Measurements from ENCODE around the gene CXXC1. TPM values are rescaled to one million over a fixed set of nuclear protein-coding genes. Genes with fewer than 3 reads are reported as not detected.
"Not testable (repeated sequence)": the region's sequence is repeated elsewhere in the genome, so short reads cannot be mapped to it uniquely, and the experiment has no call there.

CXXC1 gene
- total RNA-seq, 1 donor from 2014 or later = 50.6 TPM

GRCh38 chr18:50310080-50310479 lies 22.6 kb upstream of the CXXC1 start:
- no peak overlapping the region for H3K9ac ChIP-seq (ENCODE audit: low read length)
- no peaks in the 10 kb centered on the region for H3K9me3 ChIP-seq (ENCODE audit: insufficient read depth, low read depth, low read length)
- no peaks in the 10 kb centered on the region for H3K36me3 ChIP-seq (ENCODE audit: insufficient read depth, low read length)
- no peak for FAIRE-seq
- H3K79me2 ChIP-seq (ENCODE audit: insufficient read depth, low read length) = no peaks in the 10 kb centered on the region
- Mint-ChIP-seq H3K36me3 (ENCODE audit: low read depth, unreplicated experiment) (no peaks in the 10 kb centered on the region), H3K9me3 (ENCODE audit: unreplicated experiment) (peaks cover 6% of the 10 kb centered on the region), H3K4me1 (ENCODE audit: low read depth, unreplicated experiment) (peaks cover 5% of the 10 kb centered on the region), H3K27me3 (ENCODE audit: low read depth, unreplicated experiment) (peaks cover 29% of the 10 kb centered on the region), H3K4me3 (ENCODE audit: unreplicated experiment) (no peak overlapping the region), H3K27ac (ENCODE audit: unreplicated experiment) (no peak overlapping the region)
- H3K4me1 ChIP-seq (ENCODE audit: insufficient read depth, low read length) = peaks cover 5% of the 10 kb centered on the region
- no peak overlapping the region for H2AFZ ChIP-seq (ENCODE audit: low read depth, low read length)
- H3K4me2 ChIP-seq (ENCODE audit: low read length) = no peak overlapping the region
- TF ChIP-seq CTCF (IDR thresholded peaks at IDR 0.05; ENCODE audit: insufficient read depth, low read depth, low read length) = no peak
- TF ChIP-seq EZH2 (IDR thresholded peaks at IDR 0.05; ENCODE audit: insufficient read depth, low read length) = no peak
- no peak overlapping the region for H3K4me3 ChIP-seq (ENCODE audit: insufficient read depth, low read depth, low read length)
- peaks cover 7% of the 10 kb centered on the region for H3K27me3 ChIP-seq (ENCODE audit: insufficient read depth, low read length)
- DNase-seq (ENCODE audit: low read depth) = no peak
- H4K20me1 ChIP-seq (ENCODE audit: insufficient read depth, low read length) = no peaks in the 10 kb centered on the region
- no peak overlapping the region for H3K27ac ChIP-seq (ENCODE audit: low read depth, low read length)

- FAIRE-seq; H3K4me3 ChIP-seq (ENCODE audit: insufficient read depth, low read depth, low read length); H3K27ac ChIP-seq (ENCODE audit: low read depth, low read length); H3K36me3 Mint-ChIP-seq (ENCODE audit: low read depth, unreplicated experiment); H3K4me1 Mint-ChIP-seq (ENCODE audit: low read depth, unreplicated experiment); H3K27me3 ChIP-seq (ENCODE audit: insufficient read depth, low read length); H3K79me2 ChIP-seq (ENCODE audit: insufficient read depth, low read length); H3K9me3 Mint-ChIP-seq (ENCODE audit: unreplicated experiment); H2AFZ ChIP-seq (ENCODE audit: low read depth, low read length); DNase-seq (ENCODE audit: low read depth); H3K9me3 ChIP-seq (ENCODE audit: insufficient read depth, low read depth, low read length); H3K4me3 Mint-ChIP-seq (ENCODE audit: unreplicated experiment); H3K4me1 ChIP-seq (ENCODE audit: insufficient read depth, low read length); H3K36me3 ChIP-seq (ENCODE audit: insufficient read depth, low read length); H4K20me1 ChIP-seq (ENCODE audit: insufficient read depth, low read length); H3K27ac Mint-ChIP-seq (ENCODE audit: unreplicated experiment); H3K9ac ChIP-seq (ENCODE audit: low read length); H3K4me2 ChIP-seq (ENCODE audit: low read length): not testable (repeated sequence)
- peaks cover 21% of the 10 kb centered on the region for H3K27me3 Mint-ChIP-seq (ENCODE audit: low read depth, unreplicated experiment)
Observed at GRCh38 chr18:50308851-50309250, 21.4 kb upstream of the CXXC1 start.

- Histone ChIP-seq H3K36me3 (ENCODE audit: insufficient read depth, low read length) (no peaks in the 10 kb centered on the region), H2AFZ (ENCODE audit: low read depth, low read length) (peak overlapping the region; percentile 79), H3K27me3 (ENCODE audit: insufficient read depth, low read length) (peaks cover 2% of the 10 kb centered on the region), H3K9me3 (ENCODE audit: insufficient read depth, low read depth, low read length) (no peaks in the 10 kb centered on the region), H3K79me2 (ENCODE audit: insufficient read depth, low read length) (no peaks in the 10 kb centered on the region), H3K27ac (ENCODE audit: low read depth, low read length) (no peak overlapping the region), H3K4me3 (ENCODE audit: insufficient read depth, low read depth, low read length) (peak overlapping the region; percentile 60), H4K20me1 (ENCODE audit: insufficient read depth, low read length) (no peaks in the 10 kb centered on the region), H3K4me1 (ENCODE audit: insufficient read depth, low read length) (peaks cover 5% of the 10 kb centered on the region), H3K4me2 (ENCODE audit: low read length) (peak overlapping the region; percentile 84), H3K9ac (ENCODE audit: low read length) (no peak overlapping the region)
- DNase-seq (ENCODE audit: low read depth) (peak; percentile 78), FAIRE-seq (peak; percentile 37)
- H3K27me3 Mint-ChIP-seq (ENCODE audit: low read depth, unreplicated experiment) = peaks cover 20% of the 10 kb centered on the region
- peaks cover 5% of the 10 kb centered on the region for H3K4me1 Mint-ChIP-seq (ENCODE audit: low read depth, unreplicated experiment)
- peaks cover 6% of the 10 kb centered on the region for H3K9me3 Mint-ChIP-seq (ENCODE audit: unreplicated experiment)
- no peaks in the 10 kb centered on the region for H3K36me3 Mint-ChIP-seq (ENCODE audit: low read depth, unreplicated experiment)
- H3K4me3 Mint-ChIP-seq (ENCODE audit: unreplicated experiment) = peak overlapping the region; percentile 85
- H3K27ac Mint-ChIP-seq (ENCODE audit: unreplicated experiment) = peak overlapping the region; percentile 9
- no peak for TF ChIP-seq EZH2 (IDR thresholded peaks at IDR 0.05; ENCODE audit: insufficient read depth, low read length)
- no peak for TF ChIP-seq CTCF (IDR thresholded peaks at IDR 0.05; ENCODE audit: insufficient read depth, low read depth, low read length)
Observed at GRCh38 chr18:50307738-50308470, 20.4 kb upstream of the CXXC1 start.

Measured in astrocyte (in vitro differentiated cells and primary cell).